MM.1S (cell line): ENCODE results near the gene CCDC102A.

Source experiments
- DNase-seq: peaks from one replicate; pipeline ENCODE4 v3.0.0-alpha.2; 2015
- H2AFZ ChIP-seq: fragments of 300-600 bp; sonication (generic); 2 replicates; pipeline ENCODE4 v1.6.0; 2016; ENCODE audit warnings: antibody characterized with exemption, low read length
- H3F3A ChIP-seq: fragments of 300-600 bp; sonication (generic); 2 replicates; pipeline ENCODE4 v1.6.1; 2016; ENCODE audit warnings: mild to moderate bottlenecking, antibody characterized with exemption, low read length, moderate library complexity, mixed read lengths; ENCODE audit not compliant: insufficient read depth
- H3K27ac ChIP-seq: fragments of 300-600 bp; sonication (generic); 2 replicates; pipeline ENCODE4 v1.5.1; 2016; ENCODE audit warnings: mild to moderate bottlenecking, low read length
- H3K27me3 ChIP-seq: fragments of 300-600 bp; sonication (generic); replicated peaks from 2 replicates; pipeline ENCODE4 v1.6.0; 2016; ENCODE audit warnings: low read length; ENCODE audit not compliant: insufficient read depth
- H3K36me3 ChIP-seq: fragments of 300-600 bp; sonication (generic); replicated peaks from 2 replicates; pipeline ENCODE4 v1.6.1; 2016; ENCODE audit warnings: mild to moderate bottlenecking, low read length, mixed read lengths; ENCODE audit not compliant: insufficient read depth
- H3K4me1 ChIP-seq: fragments of 300-600 bp; sonication (generic); 2 replicates; pipeline ENCODE4 v1.6.1; 2016; ENCODE audit warnings: low read length, mixed read lengths
- H3K4me2 ChIP-seq: fragments of 300-600 bp; sonication (generic); 2 replicates; pipeline ENCODE4 v1.6.0; 2016; ENCODE audit warnings: low read depth, low read length
- H3K4me3 ChIP-seq: fragments of 300-600 bp; sonication (generic); 2 replicates; pipeline ENCODE4 v1.5.1; 2016; ENCODE audit warnings: low read length, mixed read lengths
- H3K79me2 ChIP-seq: fragments of 300-600 bp; sonication (generic); 2 replicates; pipeline ENCODE4 v1.6.1; 2016; ENCODE audit warnings: mixed run types, low read length, mixed read lengths
- H3K9ac ChIP-seq: fragments of 300-600 bp; sonication (generic); 2 replicates; pipeline ENCODE4 v1.6.1; 2016; ENCODE audit warnings: low read length, mixed read lengths
- H3K9me2 ChIP-seq: fragments of 300-600 bp; sonication (generic); replicated peaks from 2 replicates; pipeline ENCODE4 v1.6.1; 2016; ENCODE audit warnings: mild to moderate bottlenecking, low read length, mixed read lengths; ENCODE audit not compliant: insufficient read depth
- H3K9me3 ChIP-seq: fragments of 300-600 bp; sonication (generic); replicated peaks from 2 replicates; pipeline ENCODE4 v1.6.1; 2016; ENCODE audit warnings: mild to moderate bottlenecking, low read length, mixed read lengths; ENCODE audit not compliant: insufficient read depth
- H4K20me1 ChIP-seq: fragments of 300-600 bp; sonication (generic); 2 replicates; pipeline ENCODE4 v1.6.1; 2016; ENCODE audit warnings: mild to moderate bottlenecking, low read length, moderate library complexity, mixed read lengths; ENCODE audit not compliant: insufficient read depth
- CTCF ChIP-seq: fragments of 300-600 bp; sonication (generic); IDR thresholded peaks from 2 replicates; pipeline ENCODE4 v1.5.1; 2016; ENCODE audit warnings: antibody characterized with exemption, low read length, mixed read lengths
- EZH2 ChIP-seq: fragments of 300-600 bp; sonication (generic); optimal IDR thresholded peaks from 2 replicates; pipeline ENCODE3; 2017; ENCODE audit warnings: low read depth, mild to moderate bottlenecking, antibody characterized with exemption, low read length, mixed read lengths
- EZH2phosphoT487 ChIP-seq: fragments of 300-600 bp; sonication (generic); IDR thresholded peaks from 2 replicates; pipeline ENCODE4 v1.6.1; 2018; ENCODE audit warnings: antibody characterized with exemption, low read length

Gene CCDC102A

DNA sequence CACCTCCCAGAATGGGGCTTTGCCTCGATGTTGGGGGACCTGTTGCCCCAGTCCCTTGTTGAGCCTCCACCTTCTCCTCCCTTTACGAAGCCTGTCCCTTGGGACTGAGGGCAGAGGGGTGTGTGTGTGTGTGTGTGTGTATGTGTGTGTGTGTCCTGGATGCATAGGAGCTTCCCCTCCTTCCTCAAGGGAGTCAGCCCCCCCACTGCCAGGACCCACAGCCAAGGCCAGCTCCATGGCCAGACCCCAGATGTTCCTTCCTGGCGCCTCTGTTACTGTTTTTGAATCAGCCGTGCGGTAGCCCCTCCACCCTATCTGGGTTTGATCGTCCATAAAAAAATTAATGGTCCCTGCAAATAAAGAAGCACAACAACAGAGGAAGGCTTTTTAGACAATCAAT is 32.4 kb downstream of the CCDC102A start:
- Histone ChIP-seq H3K27me3 (0 out of 2 replicates have a peak, but pooled peaks cover 5% of the 10 kb centered on the region), H3K4me3 (no peak overlapping the region), H3F3A (no peaks in the 10 kb centered on the region), H3K4me1 (no peaks in the 10 kb centered on the region), H3K79me2 (no peaks in the 10 kb centered on the region), H3K9me2 (no peaks in the 10 kb centered on the region), H4K20me1 (no peaks in the 10 kb centered on the region), H3K4me2 (no peak overlapping the region), H3K9ac (no peak overlapping the region), H3K27ac (no peak overlapping the region), H3K9me3 (no peaks in the 10 kb centered on the region), H2AFZ (no peak overlapping the region), H3K36me3 (no peaks in the 10 kb centered on the region)
- DNase-seq: no peak
- TF ChIP-seq CTCF (no peak), EZH2 (no peak), EZH2phosphoT487 (no peak)

DNA sequence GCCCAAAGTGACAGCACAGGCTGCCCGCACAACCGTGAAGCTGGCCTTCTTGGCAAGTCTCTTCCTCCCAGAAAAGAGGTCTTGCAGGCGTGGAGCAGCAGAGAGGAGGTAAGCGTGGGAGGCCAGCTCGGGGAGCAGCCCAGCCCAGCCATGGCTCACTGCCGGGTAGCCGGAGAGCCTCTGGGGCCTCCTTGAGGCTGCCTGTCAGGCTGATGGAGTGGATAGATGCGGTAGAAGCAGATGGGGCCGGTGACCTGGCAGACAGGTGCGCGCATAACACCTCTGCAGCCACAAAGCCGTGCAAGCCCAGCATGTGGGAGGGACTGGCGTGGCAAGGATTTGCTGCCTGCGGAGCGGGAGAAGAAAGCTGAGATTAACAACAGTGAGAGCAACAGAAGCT is 33.0 kb downstream of the CCDC102A start:
- Histone ChIP-seq H3K79me2 (no peaks in the 10 kb centered on the region), H3K27me3 (0 out of 2 replicates have a peak, but pooled peaks cover 5% of the 10 kb centered on the region), H3K9ac (no peak overlapping the region), H3K9me2 (no peaks in the 10 kb centered on the region), H3F3A (no peaks in the 10 kb centered on the region), H3K36me3 (no peaks in the 10 kb centered on the region), H2AFZ (no peak overlapping the region), H3K4me2 (no peak overlapping the region), H4K20me1 (no peaks in the 10 kb centered on the region), H3K4me1 (no peaks in the 10 kb centered on the region), H3K27ac (no peak overlapping the region), H3K4me3 (no peak overlapping the region), H3K9me3 (no peaks in the 10 kb centered on the region)
- no peak for TF ChIP-seq EZH2phosphoT487
- no peak for TF ChIP-seq EZH2
- no peak for TF ChIP-seq CTCF
- no peak for DNase-seq

- no peaks in the 10 kb centered on the region for H3K9me2 ChIP-seq
- no peak for DNase-seq
- no peaks in the 10 kb centered on the region for H3F3A ChIP-seq
- H3K9me3 ChIP-seq: no peaks in the 10 kb centered on the region
- TF ChIP-seq CTCF (no peak), EZH2phosphoT487 (no peak), EZH2 (no peak)
- 0 out of 2 replicates have a peak, but pooled peaks cover 5% of the 10 kb centered on the region for H3K27me3 ChIP-seq
- H2AFZ ChIP-seq: no peak overlapping the region
- no peak overlapping the region for H3K9ac ChIP-seq
- H3K27ac ChIP-seq: no peak overlapping the region
- H3K4me2 ChIP-seq: no peak overlapping the region
- no peaks in the 10 kb centered on the region for H3K36me3 ChIP-seq
- H3K4me3 ChIP-seq: no peak overlapping the region
- H3K4me1 ChIP-seq: no peaks in the 10 kb centered on the region
- no peaks in the 10 kb centered on the region for H4K20me1 ChIP-seq
- no peaks in the 10 kb centered on the region for H3K79me2 ChIP-seq
Measured at GRCh38 chr16:57502048-57502775, 34.2 kb downstream of the CCDC102A start.
